Measurements from ENCODE around the gene ITGA3. TPM values are rescaled to one million over a fixed set of nuclear protein-coding genes. Genes with fewer than 3 reads are reported as not detected.

The ITGA3 gene
- total RNA-seq, 2 experiments from 2014 or later = 2.3 to 2.4 TPM

GRCh38 chr17:50137042-50137441, 81.1 kb downstream of the ITGA3 start:
- DNase-seq = no peak
- Histone ChIP-seq H3K4me3 (ENCODE audit: low read length) (no peak overlapping the region), H3K36me3 (ENCODE audit: insufficient read depth, low read length) (peaks cover 74% of the 10 kb centered on the region), H3K9me3 (ENCODE audit: control insufficient read depth in 1 of 2, insufficient read depth in 1 of 2, low read length in 2 of 2) (peaks cover 0 to 3% of the 10 kb centered on the region in 2 experiments), H3K27me3 (ENCODE audit: control insufficient read depth in 1 of 2, insufficient read depth in 2 of 2, low read length in 2 of 2) (no peaks in the 10 kb centered on the region), H3K4me1 (ENCODE audit: insufficient read depth, low read length) (peaks cover 48% of the 10 kb centered on the region), H3K27ac (ENCODE audit: low read depth in 1 of 2, low read length in 2 of 2) (no peak overlapping the region)
- H3K4me1 Mint-ChIP-seq (ENCODE audit: low read depth) = peaks cover 43% of the 10 kb centered on the region
- POLR2A ChIA-PET = interaction anchor here (0.9 kb wide), 1 partner anchor 15 kb away, joined by 3 read pairs; no protein-coding TSS in a partner anchor
- no peaks in the 10 kb centered on the region for H3K27me3 Mint-ChIP-seq
- ATAC-seq (ENCODE audit: poor library complexity) = no peak
- peaks cover 89% of the 10 kb centered on the region for H3K36me3 Mint-ChIP-seq (ENCODE audit: low read depth)
- no peaks in the 10 kb centered on the region for H3K9me3 Mint-ChIP-seq
- TF ChIP-seq, protein P1, sequence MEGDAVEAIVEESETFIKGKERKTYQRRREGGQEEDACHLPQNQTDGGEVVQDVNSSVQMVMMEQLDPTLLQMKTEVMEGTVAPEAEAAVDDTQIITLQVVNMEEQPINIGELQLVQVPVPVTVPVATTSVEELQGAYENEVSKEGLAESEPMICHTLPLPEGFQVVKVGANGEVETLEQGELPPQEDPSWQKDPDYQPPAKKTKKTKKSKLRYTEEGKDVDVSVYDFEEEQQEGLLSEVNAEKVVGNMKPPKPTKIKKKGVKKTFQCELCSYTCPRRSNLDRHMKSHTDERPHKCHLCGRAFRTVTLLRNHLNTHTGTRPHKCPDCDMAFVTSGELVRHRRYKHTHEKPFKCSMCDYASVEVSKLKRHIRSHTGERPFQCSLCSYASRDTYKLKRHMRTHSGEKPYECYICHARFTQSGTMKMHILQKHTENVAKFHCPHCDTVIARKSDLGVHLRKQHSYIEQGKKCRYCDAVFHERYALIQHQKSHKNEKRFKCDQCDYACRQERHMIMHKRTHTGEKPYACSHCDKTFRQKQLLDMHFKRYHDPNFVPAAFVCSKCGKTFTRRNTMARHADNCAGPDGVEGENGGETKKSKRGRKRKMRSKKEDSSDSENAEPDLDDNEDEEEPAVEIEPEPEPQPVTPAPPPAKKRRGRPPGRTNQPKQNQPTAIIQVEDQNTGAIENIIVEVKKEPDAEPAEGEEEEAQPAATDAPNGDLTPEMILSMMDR (IDR thresholded peaks at IDR 0.05) = no peak
- no peak overlapping the region for H3K27ac Mint-ChIP-seq
- CTCF ChIA-PET = interaction anchor here (0.9 to 1.3 kb wide), 2 partner anchors 20 to 43 kb away, joined by 3 read pairs; no protein-coding TSS in a partner anchor
- no peak overlapping the region for H3K4me3 Mint-ChIP-seq
- intact Hi-C loops (cut with DNase I, micrococcal nuclease) = no loop called here

DNA sequence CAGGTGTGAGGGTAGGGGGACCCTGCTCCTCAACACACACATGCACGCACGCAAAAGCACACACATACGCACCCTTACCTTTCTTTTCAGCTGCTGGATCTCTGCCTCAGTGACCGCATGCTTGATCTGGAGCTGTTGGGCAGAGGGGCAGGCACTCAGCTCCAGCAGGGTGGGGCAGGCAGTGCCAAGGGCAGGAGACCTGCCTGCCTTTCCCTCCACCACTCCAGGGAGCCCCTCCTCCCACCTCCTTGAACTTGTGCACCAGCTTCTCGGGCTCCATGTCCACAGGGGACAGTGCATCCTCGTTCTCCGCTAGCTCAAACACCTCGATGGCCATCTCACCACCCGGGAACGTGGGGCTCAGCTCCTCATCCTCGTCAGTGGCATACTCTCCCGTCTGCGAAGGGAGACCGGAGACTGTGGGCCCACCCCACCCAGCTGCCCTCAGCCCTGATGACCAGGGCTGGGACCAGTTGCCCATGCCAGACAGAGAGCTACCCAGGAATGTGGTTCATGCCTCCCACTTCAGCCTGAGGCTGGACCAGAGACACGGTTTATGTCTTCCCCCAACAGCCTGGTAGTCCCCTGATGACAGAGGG, 83.4 kb downstream of the ITGA3 start:
- TF ChIP-seq, protein P1 (IDR thresholded peaks at IDR 0.05) = no peak
- H3K4me1 Mint-ChIP-seq (ENCODE audit: low read depth) = peaks cover 61% of the 10 kb centered on the region
- DNase-seq = no peak
- POLR2A ChIA-PET = interaction anchor here (1.2 to 5.9 kb wide), 4 partner anchors 9 to 24 kb away, joined by 3 to 50 read pairs (median 10); partner anchors contain the start of gene PPP1R9B
- intact Hi-C loops (cut with DNase I, micrococcal nuclease) = no loop called here
- H3K27me3 Mint-ChIP-seq = no peaks in the 10 kb centered on the region
- no peak for ATAC-seq (ENCODE audit: poor library complexity)
- H3K9me3 Mint-ChIP-seq = no peaks in the 10 kb centered on the region
- CTCF ChIA-PET = interaction anchor here (0.7 to 2.7 kb wide), 5 partner anchors 11 to 134 kb away, joined by 3 to 16 read pairs (median 4); partner anchors contain the start of gene PPP1R9B
- Histone ChIP-seq H3K36me3 (ENCODE audit: insufficient read depth, low read length) (peaks cover 88% of the 10 kb centered on the region), H3K4me3 (ENCODE audit: low read length) (no peak overlapping the region), H3K27ac (ENCODE audit: low read depth in 1 of 2, low read length in 2 of 2) (no peak overlapping the region), H3K4me1 (ENCODE audit: insufficient read depth, low read length) (peaks cover 70% of the 10 kb centered on the region), H3K9me3 (ENCODE audit: control insufficient read depth in 1 of 2, insufficient read depth in 1 of 2, low read length in 2 of 2) (peaks cover 0 to 3% of the 10 kb centered on the region in 2 experiments), H3K27me3 (ENCODE audit: control insufficient read depth in 1 of 2, insufficient read depth in 2 of 2, low read length in 2 of 2) (no peaks in the 10 kb centered on the region)
- H3K36me3 Mint-ChIP-seq (ENCODE audit: low read depth) = peaks cover 94% of the 10 kb centered on the region
- H3K4me3 Mint-ChIP-seq = no peak overlapping the region
- peak overlapping the region; percentile 76 for H3K27ac Mint-ChIP-seq

Other genes with a start within 250 kb of the ITGA3 start
- not detected for gene TAC4, start 208.0 kb upstream of the ITGA3 start, total RNA-seq
- gene DLX4, start 86.9 kb upstream of the ITGA3 start, total RNA-seq = under 1 TPM; 0.59 to 0.85 TPM
- gene DLX3, start 60.9 kb upstream of the ITGA3 start, total RNA-seq = not detected
- 10 to 100 TPM in 1 of 2 experiments, 1 to 10 TPM in 1; 8.7 to 10.1 TPM for gene PDK2, start 39.2 kb downstream of the ITGA3 start, total RNA-seq
- gene SAMD14, start 74.0 kb downstream of the ITGA3 start, total RNA-seq = under 1 TPM; 0.33 to 0.53 TPM
- gene PPP1R9B, start 94.6 kb downstream of the ITGA3 start, total RNA-seq = 10 to 100 TPM; 53.4 to 55.7 TPM
- not detected for gene SGCA, start 109.9 kb downstream of the ITGA3 start, total RNA-seq
- 10 to 100 TPM in 1 of 2 experiments, 1 to 10 TPM in 1; 10.0 to 11.4 TPM for gene COL1A1, start 145.5 kb downstream of the ITGA3 start, total RNA-seq
- not detected for gene TMEM92, start 218.4 kb downstream of the ITGA3 start, total RNA-seq

Measured in CD4-positive, alpha-beta T cell (primary cell).